ENCODE data around the gene MAP3K14.

Gene MAP3K14

GRCh38 chr17:45263477-45263860, 53.4 kb downstream of the MAP3K14 start:
- TF ChIP-seq CTCF (IDR thresholded peaks at IDR 0.05; ENCODE audit: unreplicated experiment in 3 of 3) = no peak
- Mint-ChIP-seq H3K36me3 (ENCODE audit: low read depth) (peaks cover 15% of the 10 kb centered on the region), H3K27ac (peak overlapping the region in 1 of 3 experiments; percentile 63), H3K4me1 (peaks cover 14% of the 10 kb centered on the region), H3K9me3 (no peaks in the 10 kb centered on the region), H3K4me3 (no peak overlapping the region), H3K27me3 (ENCODE audit: low read depth) (peaks cover 11% of the 10 kb centered on the region)

GRCh38 chr17:45262516-45263476, 54.0 kb downstream of the MAP3K14 start:
- peaks cover 17% of the 10 kb centered on the region for H3K27me3 Mint-ChIP-seq (ENCODE audit: low read depth)
- no peak for TF ChIP-seq CTCF (IDR thresholded peaks at IDR 0.05; ENCODE audit: unreplicated experiment in 3 of 3)
- H3K4me1 Mint-ChIP-seq = peaks cover 14% of the 10 kb centered on the region
- peak overlapping the region; percentile 63 to 79 (median 76) for H3K27ac Mint-ChIP-seq
- peaks cover 12% of the 10 kb centered on the region for H3K36me3 Mint-ChIP-seq (ENCODE audit: low read depth)
- H3K4me3 Mint-ChIP-seq = peak overlapping the region; percentile 73 to 78 (median 75)
- H3K9me3 Mint-ChIP-seq = no peaks in the 10 kb centered on the region

- Mint-ChIP-seq H3K4me3 (peak within 1 kb of the TSS; percentile 73 to 78 (median 78)), H3K4me1 (peaks cover 14% of the 10 kb centered on the region), H3K9me3 (no peaks in the 10 kb centered on the region), H3K27me3 (ENCODE audit: low read depth) (peaks cover 27% of the 10 kb centered on the region), H3K36me3 (ENCODE audit: low read depth) (peaks cover 6% of the 10 kb centered on the region), H3K27ac (peak within 1 kb of the TSS; percentile 63 to 79 (median 76))
- TF ChIP-seq CTCF (IDR thresholded peaks at IDR 0.05; ENCODE audit: unreplicated experiment in 3 of 3) = no peak
Measured at GRCh38 chr17:45261577-45262515, 55.0 kb downstream of the MAP3K14 start, which contains the start of gene SPATA32. Gene SPATA32 (minus strand): TSS chr17:45262094. CDS start chr17:45262016, 78 bp downstream.

GRCh38 chr17:45260204-45260783, 56.5 kb downstream of the MAP3K14 start:
- peaks cover 31% of the 10 kb centered on the region for H3K27me3 Mint-ChIP-seq (ENCODE audit: low read depth)
- H3K4me1 Mint-ChIP-seq = peaks cover 14% of the 10 kb centered on the region
- H3K36me3 Mint-ChIP-seq (ENCODE audit: low read depth) = no peaks in the 10 kb centered on the region
- TF ChIP-seq CTCF (IDR thresholded peaks at IDR 0.05; ENCODE audit: unreplicated experiment in 3 of 3) = no peak
- peak overlapping the region; percentile 4 to 44 (median 10) for H3K4me3 Mint-ChIP-seq
- no peaks in the 10 kb centered on the region for H3K9me3 Mint-ChIP-seq
- H3K27ac Mint-ChIP-seq = no peak overlapping the region

- no peak for TF ChIP-seq CTCF (IDR thresholded peaks at IDR 0.05; ENCODE audit: unreplicated experiment in 3 of 3)
- Mint-ChIP-seq H3K4me1 (peaks cover 14% of the 10 kb centered on the region), H3K27me3 (ENCODE audit: low read depth) (peaks cover 36% of the 10 kb centered on the region), H3K9me3 (no peaks in the 10 kb centered on the region), H3K36me3 (ENCODE audit: low read depth) (no peaks in the 10 kb centered on the region), H3K4me3 (no peak overlapping the region), H3K27ac (no peak overlapping the region)
Measured at GRCh38 chr17:45258981-45259380, 57.8 kb downstream of the MAP3K14 start.

All from nephron (organoid).